Cardiac muscle cell (in vitro differentiated cells and primary cell): Measurements from ENCODE around the gene CDK4. TPM values are rescaled to one million over a fixed set of nuclear protein-coding genes. Genes with fewer than 3 reads are reported as not detected.

Experiments used
- DNase-seq, 2 donors: peaks; one replicate each; pipeline versions ENCODE4 v3.0.0 to v3.0.0-alpha.2; 2010 to 2017; ENCODE audit warnings: low read depth in 1 of 2, low spot score in 1 of 2
- H3K27ac ChIP-seq: fragments of 200-600 bp; sonication (generic); 2 replicates; pipeline ENCODE4 v1.5.1; 2016
- H3K27me3 ChIP-seq: fragments of 200-600 bp; sonication (generic); 2 replicates; pipeline ENCODE4 v1.6.0; 2016; ENCODE audit warnings: control low read depth
- H3K36me3 ChIP-seq: fragments of 200-600 bp; sonication (generic); 2 replicates; pipeline ENCODE4 v1.5.1; 2016; ENCODE audit warnings: control low read depth
- H3K4me1 ChIP-seq: fragments of 200-600 bp; sonication (generic); 2 replicates; pipeline ENCODE4 v1.8.1; 2017; ENCODE audit warnings: low read depth, mild to moderate bottlenecking, mixed run types
- H3K4me3 ChIP-seq: fragments of 200-600 bp; sonication (generic); 2 replicates; pipeline ENCODE4 v1.5.1; 2016; ENCODE audit warnings: mild to moderate bottlenecking
- H3K9me3 ChIP-seq: fragments of 200-600 bp; sonication (generic); 2 replicates; pipeline ENCODE4 v1.5.1; 2017; ENCODE audit warnings: low read depth, mild to moderate bottlenecking, control low read depth
- polyA plus RNA-seq: library from polyadenylated mRNA; unstranded; fragments of >200 nt; fragmentation: Nextera tagmentation; extraction: Ambion mirVana; gene quantifications from 2 replicates; pipeline ENCODE4 v1.2.1, GENCODE V29; 2016
- total RNA-seq: library from RNA; depleted of rRNA; stranded (reverse); fragments of >200 nt; gene quantifications from 2 replicates; pipeline ENCODE4 v1.2.3, GENCODE V29; 2016
- TF ChIP-seq, protein P1 (sequence below): IDR thresholded peaks from 2 replicates; pipeline ENCODE4 v1.5.1; 2012; ENCODE audit warnings: low read depth, mild to moderate bottlenecking, low read length

CDK4 gene
- total and polyA plus RNA-seq, 2 experiments from 2014 or later: 75.8 to 172 TPM

GRCh38 chr12:57726884-57727757 lies 25.0 kb downstream of the CDK4 start:
- TF ChIP-seq, protein P1, sequence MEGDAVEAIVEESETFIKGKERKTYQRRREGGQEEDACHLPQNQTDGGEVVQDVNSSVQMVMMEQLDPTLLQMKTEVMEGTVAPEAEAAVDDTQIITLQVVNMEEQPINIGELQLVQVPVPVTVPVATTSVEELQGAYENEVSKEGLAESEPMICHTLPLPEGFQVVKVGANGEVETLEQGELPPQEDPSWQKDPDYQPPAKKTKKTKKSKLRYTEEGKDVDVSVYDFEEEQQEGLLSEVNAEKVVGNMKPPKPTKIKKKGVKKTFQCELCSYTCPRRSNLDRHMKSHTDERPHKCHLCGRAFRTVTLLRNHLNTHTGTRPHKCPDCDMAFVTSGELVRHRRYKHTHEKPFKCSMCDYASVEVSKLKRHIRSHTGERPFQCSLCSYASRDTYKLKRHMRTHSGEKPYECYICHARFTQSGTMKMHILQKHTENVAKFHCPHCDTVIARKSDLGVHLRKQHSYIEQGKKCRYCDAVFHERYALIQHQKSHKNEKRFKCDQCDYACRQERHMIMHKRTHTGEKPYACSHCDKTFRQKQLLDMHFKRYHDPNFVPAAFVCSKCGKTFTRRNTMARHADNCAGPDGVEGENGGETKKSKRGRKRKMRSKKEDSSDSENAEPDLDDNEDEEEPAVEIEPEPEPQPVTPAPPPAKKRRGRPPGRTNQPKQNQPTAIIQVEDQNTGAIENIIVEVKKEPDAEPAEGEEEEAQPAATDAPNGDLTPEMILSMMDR: peak; percentile 45
- H3K27ac ChIP-seq: no peak overlapping the region
- H3K27me3 ChIP-seq: peaks cover 90% of the 10 kb centered on the region
- H3K9me3 ChIP-seq: no peaks in the 10 kb centered on the region
- H3K4me1 ChIP-seq: peaks cover 4% of the 10 kb centered on the region
- no peaks in the 10 kb centered on the region for H3K36me3 ChIP-seq
- peak; percentile 64 to 73 for DNase-seq
- peak overlapping the region; percentile 20 for H3K4me3 ChIP-seq

DNA sequence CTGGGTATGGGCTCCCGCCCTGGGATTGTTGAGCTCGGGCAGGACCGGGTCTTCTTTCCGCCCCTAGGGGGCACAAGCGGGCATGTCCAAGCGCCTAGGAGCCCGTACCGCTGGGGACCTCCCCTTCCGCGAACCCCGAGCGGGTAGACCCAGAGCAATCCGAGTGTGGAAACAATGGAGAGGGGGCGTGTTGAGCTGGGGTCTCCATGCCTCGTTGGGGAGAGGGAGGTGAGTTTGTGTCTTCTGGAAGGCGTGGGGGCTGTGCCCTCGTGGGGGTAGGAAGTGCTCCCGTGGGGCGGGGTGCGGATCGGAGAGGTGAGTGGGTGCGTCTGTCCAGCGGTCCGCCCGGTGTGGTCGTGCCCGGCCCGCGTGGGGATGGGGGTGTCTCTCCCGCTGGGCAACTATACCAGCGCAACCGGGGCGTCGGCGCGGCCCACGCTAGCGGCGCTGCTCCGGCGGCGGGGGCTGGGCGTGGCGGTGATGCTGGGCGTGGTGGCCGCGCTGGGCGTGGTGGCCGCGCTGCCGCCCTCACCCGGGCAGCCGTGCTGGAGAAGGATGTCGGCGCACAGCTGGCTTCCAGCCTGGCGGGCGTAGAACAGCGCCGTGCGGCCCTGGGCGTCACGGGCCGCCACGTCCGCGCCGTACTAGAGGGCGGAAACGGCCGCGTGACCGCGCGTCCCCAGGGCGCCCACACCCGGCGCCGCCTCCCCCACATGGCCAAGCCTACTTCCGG lies 25.8 kb downstream of the CDK4 start:
- peak; percentile 69 to 87 for DNase-seq
- Histone ChIP-seq H3K36me3 (no peaks in the 10 kb centered on the region), H3K27ac (no peak overlapping the region), H3K4me1 (peaks cover 4% of the 10 kb centered on the region), H3K4me3 (peak overlapping the region; percentile 20), H3K27me3 (peaks cover 82% of the 10 kb centered on the region), H3K9me3 (no peaks in the 10 kb centered on the region)
- TF ChIP-seq, protein P1: peak; percentile 88

GRCh38 chr12:57725851-57726150 lies 26.3 kb downstream of the CDK4 start:
- Histone ChIP-seq H3K4me3 (peak overlapping the region; percentile 20), H3K27ac (no peak overlapping the region), H3K36me3 (no peaks in the 10 kb centered on the region), H3K27me3 (peaks cover 77% of the 10 kb centered on the region), H3K9me3 (no peaks in the 10 kb centered on the region), H3K4me1 (peaks cover 4% of the 10 kb centered on the region)
- DNase-seq: no peak
- TF ChIP-seq, protein P1: no peak

- Histone ChIP-seq H3K9me3 (no peaks in the 10 kb centered on the region), H3K36me3 (peaks cover under 1% of the 10 kb centered on the region), H3K27ac (no peak overlapping the region), H3K27me3 (peaks cover 71% of the 10 kb centered on the region), H3K4me1 (peaks cover 4% of the 10 kb centered on the region), H3K4me3 (no peak overlapping the region)
- TF ChIP-seq, protein P1: no peak
- DNase-seq: no peak
Observed at GRCh38 chr12:57724936-57725740, 27.0 kb downstream of the CDK4 start.
